Kidney epithelial cell (primary cell): ENCODE results near the gene KNDC1. TPM values are rescaled to one million over a fixed set of nuclear protein-coding genes. Genes with fewer than 3 reads are reported as not detected.
"Not testable (repeated sequence)": the region's sequence is repeated elsewhere in the genome, so short reads cannot be mapped to it uniquely, and the experiment has no call there.

Experiments
- DNase-seq: peaks from one replicate; pipeline ENCODE4 v3.0.0-alpha.2; 2010; ENCODE audit warnings: low read depth
- H3K27me3 ChIP-seq: 2 replicates; pipeline ENCODE4 v1.6.0; 2011; ENCODE audit warnings: low read length; ENCODE audit not compliant: control insufficient read depth, insufficient read depth
- H3K36me3 ChIP-seq: 2 replicates; pipeline ENCODE4 v1.5.1; 2011; ENCODE audit warnings: low read length; ENCODE audit not compliant: control insufficient read depth, insufficient read depth
- H3K4me3 ChIP-seq: 2 replicates; pipeline ENCODE4 v1.5.1; 2011; ENCODE audit warnings: low read depth, mild to moderate bottlenecking, control low read depth, low read length
- CTCF ChIP-seq: IDR thresholded peaks from 2 replicates; pipeline ENCODE4 v1.5.1; 2011; ENCODE audit warnings: mild to moderate bottlenecking, moderate library complexity, low read length, control low read depth, inconsistent platforms; ENCODE audit not compliant: insufficient read depth, poor library complexity, severe bottlenecking
- total RNA-seq: library from RNA; depleted of rRNA; stranded (reverse); fragments of >200 nt; gene quantifications from 2 replicates; pipeline ENCODE4 v1.2.3, GENCODE V29; 2015

KNDC1 gene
- total RNA-seq, 1 donor from 2014 or later, result 0.13 TPM

GRCh38 chr10:133169173-133169947 is 9.3 kb downstream of the KNDC1 start:
- peaks cover 7% of the 10 kb centered on the region for H3K27me3 ChIP-seq

GRCh38 chr10:133170092-133170491 is 10.1 kb downstream of the KNDC1 start:
- peaks cover under 1% of the 10 kb centered on the region for H3K27me3 ChIP-seq
- no peak for TF ChIP-seq CTCF
- no peaks in the 10 kb centered on the region for H3K36me3 ChIP-seq
- DNase-seq, result no peak
- no peak overlapping the region for H3K4me3 ChIP-seq

More at GRCh38 chr10:133169173-133169947, 9.3 kb downstream of the KNDC1 start:
- DNase-seq, result no peak
- Histone ChIP-seq H3K36me3 (no peaks in the 10 kb centered on the region), H3K4me3 (no peak overlapping the region)
- TF ChIP-seq CTCF, result no peak

- TF ChIP-seq CTCF, result no peak
- Histone ChIP-seq H3K4me3 (no peak overlapping the region), H3K27me3 (no peaks in the 10 kb centered on the region), H3K36me3 (no peaks in the 10 kb centered on the region)
- no peak for DNase-seq
These were observed 14.0 kb downstream of the KNDC1 start for GRCh38 chr10:133173860-133174640.

GRCh38 chr10:133174689-133175263 is 14.8 kb downstream of the KNDC1 start:
- Histone ChIP-seq H3K27me3 (no peaks in the 10 kb centered on the region), H3K4me3 (no peak overlapping the region), H3K36me3 (no peaks in the 10 kb centered on the region)
- no peak for DNase-seq
- TF ChIP-seq CTCF, result no peak

GRCh38 chr10:133175624-133176023 is 15.6 kb downstream of the KNDC1 start:
- not testable (repeated sequence) for H3K36me3 ChIP-seq, DNase-seq, H3K27me3 ChIP-seq

GRCh38 chr10:133176546-133176945 is 16.5 kb downstream of the KNDC1 start:
- H3K36me3 ChIP-seq, result no peaks in the 10 kb centered on the region
- no peak for DNase-seq
- no peak overlapping the region for H3K4me3 ChIP-seq
- TF ChIP-seq CTCF, result no peak
- no peaks in the 10 kb centered on the region for H3K27me3 ChIP-seq

More at GRCh38 chr10:133175624-133176023, 15.6 kb downstream of the KNDC1 start:
- H3K4me3 ChIP-seq, result not testable (repeated sequence)
